Activated T-cell treated with anti-CD3 and anti-CD28 coated beads, Interleukin-2, amount 50 U/mL, for 24 hours (primary cell): ENCODE results near the gene LRMDA.

Source experiments
- DNase-seq: peaks from one replicate; pipeline ENCODE4 v3.0.0-alpha.2; 2020
- H3K27ac Mint-ChIP-seq: 2 replicates; pipeline ENCODE4 v1.8.0; 2020; ENCODE audit warnings: mild to moderate bottlenecking, mixed read lengths
- H3K27me3 Mint-ChIP-seq: 2 replicates; pipeline ENCODE4 v1.8.0; 2020; ENCODE audit warnings: mixed read lengths
- H3K36me3 Mint-ChIP-seq: 2 replicates; pipeline ENCODE4 v1.8.0; 2020; ENCODE audit warnings: low read depth, mixed read lengths
- H3K4me1 Mint-ChIP-seq: 2 replicates; pipeline ENCODE4 v1.8.0; 2020; ENCODE audit warnings: low read depth, mixed read lengths
- H3K4me3 Mint-ChIP-seq: 2 replicates; pipeline ENCODE4 v1.8.0; 2020; ENCODE audit warnings: mild to moderate bottlenecking, moderate library complexity, mixed read lengths
- H3K9me3 Mint-ChIP-seq: 2 replicates; pipeline ENCODE4 v1.8.0; 2020; ENCODE audit warnings: mixed read lengths

LRMDA gene

GRCh38 chr10:75905490-75905889 lies 474.1 kb downstream of the LRMDA start:
- Mint-ChIP-seq H3K9me3 (no peaks in the 10 kb centered on the region), H3K27me3 (peaks cover 17% of the 10 kb centered on the region), H3K4me1 (peaks cover 2% of the 10 kb centered on the region), H3K36me3 (no peaks in the 10 kb centered on the region), H3K4me3 (no peak overlapping the region), H3K27ac (no peak overlapping the region)
- DNase-seq = no peak

- no peaks in the 10 kb centered on the region for H3K4me1 Mint-ChIP-seq
- peaks cover 7% of the 10 kb centered on the region for H3K27me3 Mint-ChIP-seq
- H3K36me3 Mint-ChIP-seq = no peaks in the 10 kb centered on the region
- H3K4me3 Mint-ChIP-seq = no peak overlapping the region
- H3K9me3 Mint-ChIP-seq = no peaks in the 10 kb centered on the region
- no peak overlapping the region for H3K27ac Mint-ChIP-seq
- no peak for DNase-seq
Observed at GRCh38 chr10:75910032-75910431, 478.6 kb downstream of the LRMDA start.

GRCh38 chr10:75911426-75911825 lies 480.0 kb downstream of the LRMDA start:
- no peaks in the 10 kb centered on the region for H3K36me3 Mint-ChIP-seq
- H3K4me1 Mint-ChIP-seq = no peaks in the 10 kb centered on the region
- no peak overlapping the region for H3K27ac Mint-ChIP-seq
- DNase-seq = no peak
- H3K4me3 Mint-ChIP-seq = no peak overlapping the region
- H3K9me3 Mint-ChIP-seq = no peaks in the 10 kb centered on the region
- H3K27me3 Mint-ChIP-seq = no peaks in the 10 kb centered on the region

- Mint-ChIP-seq H3K4me1 (no peaks in the 10 kb centered on the region), H3K27ac (no peak overlapping the region), H3K9me3 (no peaks in the 10 kb centered on the region), H3K27me3 (no peaks in the 10 kb centered on the region), H3K4me3 (no peak overlapping the region), H3K36me3 (no peaks in the 10 kb centered on the region)
- DNase-seq = no peak
Observed at GRCh38 chr10:75916906-75917305, 485.5 kb downstream of the LRMDA start.

- H3K36me3 Mint-ChIP-seq = no peaks in the 10 kb centered on the region
- DNase-seq = no peak
- no peaks in the 10 kb centered on the region for H3K9me3 Mint-ChIP-seq
- peaks cover 6% of the 10 kb centered on the region for H3K27me3 Mint-ChIP-seq
- no peak overlapping the region for H3K4me3 Mint-ChIP-seq
- H3K27ac Mint-ChIP-seq = no peak overlapping the region
- no peaks in the 10 kb centered on the region for H3K4me1 Mint-ChIP-seq
Observed at GRCh38 chr10:75919913-75920312, 488.5 kb downstream of the LRMDA start.

- DNase-seq = no peak
- no peaks in the 10 kb centered on the region for H3K4me1 Mint-ChIP-seq
- no peak overlapping the region for H3K4me3 Mint-ChIP-seq
- peaks cover 15% of the 10 kb centered on the region for H3K27me3 Mint-ChIP-seq
- H3K27ac Mint-ChIP-seq = no peak overlapping the region
- H3K9me3 Mint-ChIP-seq = no peaks in the 10 kb centered on the region
- H3K36me3 Mint-ChIP-seq = no peaks in the 10 kb centered on the region
Observed at GRCh38 chr10:75922435-75922834, 491.0 kb downstream of the LRMDA start.

GRCh38 chr10:75924309-75924902 lies 493.0 kb downstream of the LRMDA start:
- Mint-ChIP-seq H3K27ac (no peak overlapping the region), H3K27me3 (peaks cover 15% of the 10 kb centered on the region), H3K4me3 (no peak overlapping the region), H3K9me3 (no peaks in the 10 kb centered on the region), H3K36me3 (no peaks in the 10 kb centered on the region), H3K4me1 (no peaks in the 10 kb centered on the region)
- no peak for DNase-seq

GRCh38 chr10:75925999-75926398 lies 494.6 kb downstream of the LRMDA start:
- Mint-ChIP-seq H3K9me3 (no peaks in the 10 kb centered on the region), H3K27me3 (peaks cover 15% of the 10 kb centered on the region), H3K36me3 (no peaks in the 10 kb centered on the region), H3K4me3 (no peak overlapping the region), H3K4me1 (no peaks in the 10 kb centered on the region), H3K27ac (no peak overlapping the region)
- DNase-seq = no peak

GRCh38 chr10:75926763-75927162 lies 495.3 kb downstream of the LRMDA start:
- H3K9me3 Mint-ChIP-seq = no peaks in the 10 kb centered on the region
- peaks cover 15% of the 10 kb centered on the region for H3K27me3 Mint-ChIP-seq
- H3K27ac Mint-ChIP-seq = no peak overlapping the region
- no peak overlapping the region for H3K4me3 Mint-ChIP-seq
- no peaks in the 10 kb centered on the region for H3K4me1 Mint-ChIP-seq
- no peak for DNase-seq
- H3K36me3 Mint-ChIP-seq = no peaks in the 10 kb centered on the region

GRCh38 chr10:75928231-75928630 lies 496.8 kb downstream of the LRMDA start:
- Mint-ChIP-seq H3K4me3 (no peak overlapping the region), H3K36me3 (no peaks in the 10 kb centered on the region)

GRCh38 chr10:75929630-75930161 lies 498.3 kb downstream of the LRMDA start:
- Mint-ChIP-seq H3K36me3 (no peaks in the 10 kb centered on the region), H3K4me1 (no peaks in the 10 kb centered on the region), H3K9me3 (no peaks in the 10 kb centered on the region)

More at GRCh38 chr10:75928231-75928630, 496.8 kb downstream of the LRMDA start:
- Mint-ChIP-seq H3K4me1 (no peaks in the 10 kb centered on the region), H3K27me3 (peaks cover 22% of the 10 kb centered on the region), H3K27ac (no peak overlapping the region), H3K9me3 (no peaks in the 10 kb centered on the region)
- DNase-seq = no peak

GRCh38 chr10:75932921-75933320 lies 501.5 kb downstream of the LRMDA start:
- Mint-ChIP-seq H3K4me3 (no peak overlapping the region), H3K4me1 (no peaks in the 10 kb centered on the region), H3K27ac (no peak overlapping the region), H3K27me3 (peaks cover 8% of the 10 kb centered on the region), H3K36me3 (no peaks in the 10 kb centered on the region), H3K9me3 (no peaks in the 10 kb centered on the region)
- DNase-seq = no peak

More at GRCh38 chr10:75929630-75930161, 498.3 kb downstream of the LRMDA start:
- no peak for DNase-seq
- Mint-ChIP-seq H3K4me3 (no peak overlapping the region), H3K27ac (no peak overlapping the region), H3K27me3 (peaks cover 16% of the 10 kb centered on the region)

- Mint-ChIP-seq H3K36me3 (no peaks in the 10 kb centered on the region), H3K27me3 (peaks cover 19% of the 10 kb centered on the region), H3K4me3 (no peak overlapping the region), H3K9me3 (no peaks in the 10 kb centered on the region), H3K4me1 (no peaks in the 10 kb centered on the region), H3K27ac (no peak overlapping the region)
- DNase-seq = no peak
Observed at GRCh38 chr10:75935240-75935639, 503.8 kb downstream of the LRMDA start.

- DNase-seq = no peak
- Mint-ChIP-seq H3K4me3 (no peak overlapping the region), H3K36me3 (no peaks in the 10 kb centered on the region), H3K9me3 (no peaks in the 10 kb centered on the region), H3K4me1 (no peaks in the 10 kb centered on the region), H3K27me3 (peaks cover 19% of the 10 kb centered on the region), H3K27ac (no peak overlapping the region)
Observed at GRCh38 chr10:75935650-75936400, 504.4 kb downstream of the LRMDA start.

GRCh38 chr10:75936841-75937240 lies 505.4 kb downstream of the LRMDA start:
- H3K27ac Mint-ChIP-seq = no peak overlapping the region
- H3K4me3 Mint-ChIP-seq = no peak overlapping the region
- no peak for DNase-seq
- no peaks in the 10 kb centered on the region for H3K9me3 Mint-ChIP-seq
- no peaks in the 10 kb centered on the region for H3K4me1 Mint-ChIP-seq
- peaks cover 19% of the 10 kb centered on the region for H3K27me3 Mint-ChIP-seq
- no peaks in the 10 kb centered on the region for H3K36me3 Mint-ChIP-seq
